Kidney (tissue), 14 donors: ENCODE data around the gene EXO1. TPM values are rescaled to one million over a fixed set of nuclear protein-coding genes. Genes with fewer than 3 reads are reported as not detected.
"Not testable (repeated sequence)": the region's sequence is repeated elsewhere in the genome, so short reads cannot be mapped to it uniquely, and the experiment has no call there.

Source experiments
- DNase-seq, 5 donors: peaks; one replicate each; pipeline ENCODE4 v3.0.0-alpha.2; 2013 to 2020
- FAIRE-seq: peaks from 2 replicates; lab custom pipeline; 2012; peaks lifted over from hg19 to GRCh38; lab: Jason Lieb, UNC
- H3K27ac ChIP-seq, 2 donors: one replicate each; pipeline ENCODE4 v1.7.0; 2013; ENCODE audit warnings: low read depth in 2 of 2, low read length in 2 of 2, inconsistent platforms in 1 of 2
- H3K27me3 ChIP-seq: one replicate; pipeline ENCODE4 v1.7.1; 2013; ENCODE audit warnings: low read length, inconsistent platforms; ENCODE audit not compliant: control insufficient read depth, insufficient read depth
- H3K36me3 ChIP-seq, 3 donors: one replicate each; pipeline versions ENCODE4 v1.7.0 to v1.7.1; 2013; ENCODE audit warnings: low read length in 3 of 3, control low read depth in 1 of 3, inconsistent platforms in 1 of 3; ENCODE audit not compliant: insufficient read depth in 3 of 3, control insufficient read depth in 2 of 3
- H3K4me1 ChIP-seq, 3 donors: one replicate each; pipeline versions ENCODE4 v1.7.0 to v1.7.1; 2013; ENCODE audit warnings: low read length in 3 of 3, inconsistent platforms in 1 of 3, low read depth in 1 of 3; ENCODE audit not compliant: control insufficient read depth in 2 of 3, insufficient read depth in 2 of 3
- H3K4me3 ChIP-seq, 3 donors: one replicate each; pipeline versions ENCODE4 v1.7.0 to v1.8.1; 2013; ENCODE audit warnings: low read length in 3 of 3, control low read depth in 1 of 3, inconsistent platforms in 1 of 3
- H3K9ac ChIP-seq, 3 donors: one replicate each; pipeline versions ENCODE4 v1.7.0 to v1.7.1; 2013; ENCODE audit warnings: low read length in 3 of 3, control low read depth in 1 of 3, inconsistent platforms in 1 of 3
- H3K9me3 ChIP-seq, 3 donors: one replicate each; pipeline versions ENCODE4 v1.7.0 to v1.7.1; 2013; ENCODE audit warnings: low read length in 3 of 3, control low read depth in 1 of 3, inconsistent platforms in 1 of 3; ENCODE audit not compliant: control insufficient read depth in 2 of 3, insufficient read depth in 1 of 3
- intact Hi-C: fragments of 100-400 bp; cut with DNase I; formaldehyde crosslinking; loops from one replicate; pipeline ENCODE4 v1.11.1; 2022
- polyA plus RNA-seq: library from polyadenylated mRNA; stranded (reverse); fragments of 350-450 nt; fragmentation: Illumina TruSeq; extraction: RNeasy Lipid Tissue Mini Kit (QIAGEN cat#74804); gene quantifications from one replicate; pipeline ENCODE4 v1.2.3, GENCODE V29; 2014; ENCODE audit warnings: low read depth, low replicate concordance; ENCODE audit not compliant: insufficient read depth
- total RNA-seq: library from RNA; stranded (reverse); fragmentation: NEBNext Ultra II Directional; extraction: Animal tissue kit (Norgen Biotek cat#: 25700); gene quantifications from one replicate; pipeline ENCODE4 v1.2.1, GENCODE V29; 2021
- TF ChIP-seq, protein P1 (sequence below): IDR thresholded peaks from 3 replicates; pipeline ENCODE4 v1.5.1; 2012; ENCODE audit warnings: mild to moderate bottlenecking, moderate library complexity, borderline replicate concordance; ENCODE audit not compliant: insufficient read depth; ENCODE audit errors: extremely low read depth
- donor health status: control.
- donor health status: control.
- donor health status: control.
- donor health status: control.
- donor health status: control.
- donor health status: DM: yes; HTN: yes; CAD: no.
- donor health status: Normal renal cell carcinoma (clear cell type).

EXO1 gene
- total and polyA plus RNA-seq, 2 donors from 2014 or later, result 0.69 TPM; not detected in 1

DNA sequence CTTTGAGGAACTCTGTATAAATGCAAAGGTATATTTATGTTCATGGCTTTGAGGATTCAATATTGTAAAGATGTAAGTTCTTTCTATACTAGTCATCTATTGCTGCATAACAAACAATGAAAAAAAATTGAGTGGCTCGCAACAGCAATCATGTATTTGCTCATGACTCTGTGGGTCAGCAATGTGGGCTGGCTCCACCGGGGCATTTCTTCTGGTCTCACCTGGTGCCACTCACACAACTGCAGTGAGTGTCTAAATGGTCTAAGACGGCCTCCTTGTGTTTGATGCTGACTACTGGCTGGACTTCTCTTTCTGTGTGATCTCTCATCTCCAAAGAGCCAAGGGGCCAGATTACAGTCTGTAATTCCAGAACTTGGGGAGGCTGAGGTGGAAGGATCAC, 45.1 kb upstream of the EXO1 start:
- no peaks in the 10 kb centered on the region for H3K9me3 ChIP-seq
- H3K9ac ChIP-seq, result no peak overlapping the region
- no peaks in the 10 kb centered on the region for H3K27me3 ChIP-seq
- no peak overlapping the region for H3K27ac ChIP-seq
- no peak for DNase-seq
- no peaks in the 10 kb centered on the region for H3K4me1 ChIP-seq
- H3K4me3 ChIP-seq, result no peak overlapping the region
- TF ChIP-seq, protein P1, sequence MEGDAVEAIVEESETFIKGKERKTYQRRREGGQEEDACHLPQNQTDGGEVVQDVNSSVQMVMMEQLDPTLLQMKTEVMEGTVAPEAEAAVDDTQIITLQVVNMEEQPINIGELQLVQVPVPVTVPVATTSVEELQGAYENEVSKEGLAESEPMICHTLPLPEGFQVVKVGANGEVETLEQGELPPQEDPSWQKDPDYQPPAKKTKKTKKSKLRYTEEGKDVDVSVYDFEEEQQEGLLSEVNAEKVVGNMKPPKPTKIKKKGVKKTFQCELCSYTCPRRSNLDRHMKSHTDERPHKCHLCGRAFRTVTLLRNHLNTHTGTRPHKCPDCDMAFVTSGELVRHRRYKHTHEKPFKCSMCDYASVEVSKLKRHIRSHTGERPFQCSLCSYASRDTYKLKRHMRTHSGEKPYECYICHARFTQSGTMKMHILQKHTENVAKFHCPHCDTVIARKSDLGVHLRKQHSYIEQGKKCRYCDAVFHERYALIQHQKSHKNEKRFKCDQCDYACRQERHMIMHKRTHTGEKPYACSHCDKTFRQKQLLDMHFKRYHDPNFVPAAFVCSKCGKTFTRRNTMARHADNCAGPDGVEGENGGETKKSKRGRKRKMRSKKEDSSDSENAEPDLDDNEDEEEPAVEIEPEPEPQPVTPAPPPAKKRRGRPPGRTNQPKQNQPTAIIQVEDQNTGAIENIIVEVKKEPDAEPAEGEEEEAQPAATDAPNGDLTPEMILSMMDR, result no peak
- intact Hi-C loops, result no loop called here
- no peaks in the 10 kb centered on the region for H3K36me3 ChIP-seq
- FAIRE-seq, result no peak

DNA sequence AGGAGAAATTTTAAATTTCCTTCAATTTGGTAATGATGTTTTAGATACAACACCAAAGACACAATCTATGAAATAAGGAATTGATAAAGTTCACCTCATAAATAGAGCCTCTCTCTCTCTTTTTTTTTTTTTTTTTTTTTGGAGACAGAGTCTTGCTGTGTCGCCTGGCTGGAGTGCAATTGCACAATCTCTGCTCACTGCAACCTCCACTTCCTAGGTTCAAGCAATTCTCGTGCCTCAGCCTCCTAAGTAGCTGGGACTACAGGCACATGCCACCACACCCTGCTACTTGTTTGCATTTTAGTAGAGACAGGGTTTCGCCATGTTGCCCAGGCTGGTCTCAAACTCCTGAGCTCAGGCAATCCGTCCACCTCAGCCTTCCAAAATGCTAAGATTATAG, 43.3 kb upstream of the EXO1 start:
- H3K4me3 ChIP-seq, H3K4me1 ChIP-seq, H3K9ac ChIP-seq, H3K27ac ChIP-seq, H3K27me3 ChIP-seq, FAIRE-seq, intact Hi-C loops, H3K36me3 ChIP-seq, H3K9me3 ChIP-seq, DNase-seq: not testable (repeated sequence)

DNA sequence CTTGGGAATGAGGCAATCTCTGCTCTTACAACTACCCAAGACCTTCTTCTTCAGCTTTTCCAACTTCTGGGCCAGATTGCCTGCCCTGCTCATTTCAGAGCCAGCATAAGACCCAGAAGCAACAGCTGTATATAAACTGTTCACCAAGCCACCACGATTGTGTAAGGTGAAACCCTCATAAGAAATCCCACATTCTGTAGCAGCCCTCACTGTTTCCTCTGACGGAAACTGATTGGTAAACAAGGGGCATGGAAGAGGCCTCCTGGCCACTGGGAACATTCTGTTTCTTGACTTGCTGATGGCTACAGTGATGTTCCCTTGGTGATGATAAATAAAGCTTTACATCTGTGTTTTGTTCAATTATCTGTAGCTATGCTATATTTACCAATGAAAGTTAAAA, 39.7 kb upstream of the EXO1 start:
- no peak overlapping the region for H3K4me3 ChIP-seq
- no peak overlapping the region for H3K9ac ChIP-seq
- no peaks in the 10 kb centered on the region for H3K4me1 ChIP-seq
- DNase-seq (no peak), FAIRE-seq (no peak)
- TF ChIP-seq, protein P1, result no peak
- no peaks in the 10 kb centered on the region for H3K36me3 ChIP-seq
- intact Hi-C loops, result no loop called here
- no peaks in the 10 kb centered on the region for H3K9me3 ChIP-seq
- no peak overlapping the region for H3K27ac ChIP-seq
- no peaks in the 10 kb centered on the region for H3K27me3 ChIP-seq

DNA sequence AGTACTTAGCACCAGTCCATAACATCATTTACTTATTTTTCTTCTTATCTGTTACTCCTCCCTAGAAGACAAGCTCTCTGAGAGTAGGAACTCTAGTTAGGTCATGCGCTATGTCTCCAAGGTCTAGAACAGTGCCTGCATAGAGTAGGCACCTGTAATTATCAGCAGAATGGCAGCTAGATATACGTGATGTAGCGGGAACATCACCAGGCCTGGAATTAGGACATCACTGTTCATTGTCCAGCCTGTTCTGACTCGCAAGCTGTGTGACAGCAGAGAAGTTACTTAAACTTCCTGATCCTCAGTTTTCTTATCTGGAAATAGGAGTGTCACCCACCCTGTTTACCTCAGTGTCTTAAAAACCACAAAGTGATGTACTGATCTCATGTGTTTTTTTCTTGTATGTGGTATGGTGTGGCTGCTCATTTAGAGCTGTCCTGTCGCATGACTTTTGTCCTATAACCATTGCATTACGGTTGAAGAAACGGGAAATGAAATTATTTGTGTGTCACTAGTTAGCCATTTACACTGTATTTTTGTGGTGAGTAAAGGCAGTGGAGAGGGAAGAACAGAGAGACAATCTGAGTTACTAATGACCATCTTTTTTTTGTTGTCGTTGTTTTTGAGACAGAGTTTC, 37.1 kb upstream of the EXO1 start:
- H3K27ac ChIP-seq, result no peak overlapping the region
- H3K9ac ChIP-seq, result no peak overlapping the region
- TF ChIP-seq, protein P1, result no peak
- DNase-seq, result no peak
- no peaks in the 10 kb centered on the region for H3K9me3 ChIP-seq
- H3K4me3 ChIP-seq, result no peak overlapping the region
- no peaks in the 10 kb centered on the region for H3K27me3 ChIP-seq
- no peak for FAIRE-seq
- H3K4me1 ChIP-seq, result no peaks in the 10 kb centered on the region
- no peaks in the 10 kb centered on the region for H3K36me3 ChIP-seq
- intact Hi-C loops, result no loop called here
